Gastroesophageal sphincter (tissue), 3 donors: ENCODE results near the gene APOBEC3G.

Experiments
- POLR2AphosphoS5 ChIP-seq: sonication (generic); formaldehyde crosslinking; IDR thresholded peaks from one replicate; pipeline ENCODE4 v1.6.1; 2017; ENCODE audit warnings: antibody characterized with exemption
- TF ChIP-seq, protein P1 (sequence below), 4 experiments: fragments of 200-600 bp in 2 of 4; fragments of 450-650 bp in 2 of 4; sonication (generic) in 1 of 4; IDR thresholded peaks; one replicate each; pipeline ENCODE4 v1.5.1; 2017 to 2019; ENCODE audit warnings: antibody characterized with exemption in 4 of 4, mild to moderate bottlenecking in 2 of 4, moderate library complexity in 2 of 4

DNA sequence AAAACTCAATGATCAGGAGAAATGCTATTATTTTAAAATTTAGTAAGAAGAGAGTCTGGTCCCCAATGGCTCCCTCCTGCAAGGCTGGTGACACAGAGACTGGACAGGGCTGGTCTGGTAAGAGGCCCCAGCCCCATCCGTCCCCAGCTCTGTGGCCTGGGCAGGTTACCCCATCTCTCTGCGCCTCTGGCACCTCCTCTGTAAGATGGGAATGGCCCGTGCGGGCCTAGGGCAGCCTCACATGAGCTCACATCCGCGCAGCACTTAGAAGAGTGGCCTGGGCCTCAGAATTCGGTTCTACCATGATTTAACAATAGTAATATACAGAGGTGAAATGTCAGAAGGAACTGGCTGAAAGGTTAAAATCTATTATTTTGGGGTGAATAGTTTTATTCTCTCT is 35.2 kb upstream of the APOBEC3G start:
- TF ChIP-seq POLR2AphosphoS5 = no peak
- TF ChIP-seq, protein P1, sequence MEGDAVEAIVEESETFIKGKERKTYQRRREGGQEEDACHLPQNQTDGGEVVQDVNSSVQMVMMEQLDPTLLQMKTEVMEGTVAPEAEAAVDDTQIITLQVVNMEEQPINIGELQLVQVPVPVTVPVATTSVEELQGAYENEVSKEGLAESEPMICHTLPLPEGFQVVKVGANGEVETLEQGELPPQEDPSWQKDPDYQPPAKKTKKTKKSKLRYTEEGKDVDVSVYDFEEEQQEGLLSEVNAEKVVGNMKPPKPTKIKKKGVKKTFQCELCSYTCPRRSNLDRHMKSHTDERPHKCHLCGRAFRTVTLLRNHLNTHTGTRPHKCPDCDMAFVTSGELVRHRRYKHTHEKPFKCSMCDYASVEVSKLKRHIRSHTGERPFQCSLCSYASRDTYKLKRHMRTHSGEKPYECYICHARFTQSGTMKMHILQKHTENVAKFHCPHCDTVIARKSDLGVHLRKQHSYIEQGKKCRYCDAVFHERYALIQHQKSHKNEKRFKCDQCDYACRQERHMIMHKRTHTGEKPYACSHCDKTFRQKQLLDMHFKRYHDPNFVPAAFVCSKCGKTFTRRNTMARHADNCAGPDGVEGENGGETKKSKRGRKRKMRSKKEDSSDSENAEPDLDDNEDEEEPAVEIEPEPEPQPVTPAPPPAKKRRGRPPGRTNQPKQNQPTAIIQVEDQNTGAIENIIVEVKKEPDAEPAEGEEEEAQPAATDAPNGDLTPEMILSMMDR (IDR thresholded peaks at IDR 0.05) = no peak
